Skin epidermis (tissue), 12 donors: ENCODE data around the gene CHAC2.

ENCODE experiments used
- H3K27ac ChIP-seq, 21 experiments: fragments of 200-600 bp; sonication (generic) in 11 of 21; one replicate each; pipeline ENCODE4 v1.5.0; 2020; ENCODE audit warnings: mild to moderate bottlenecking in 3 of 21, inconsistent platforms in 2 of 21, moderate library complexity in 2 of 21
- H3K4me3 ChIP-seq, 7 experiments: fragments of 200-600 bp; sonication (generic) in 2 of 7; one replicate each; pipeline ENCODE4 v1.5.0; 2020; ENCODE audit warnings: inconsistent platforms in 2 of 7, mild to moderate bottlenecking in 2 of 7, moderate library complexity in 1 of 7

Gene CHAC2

DNA sequence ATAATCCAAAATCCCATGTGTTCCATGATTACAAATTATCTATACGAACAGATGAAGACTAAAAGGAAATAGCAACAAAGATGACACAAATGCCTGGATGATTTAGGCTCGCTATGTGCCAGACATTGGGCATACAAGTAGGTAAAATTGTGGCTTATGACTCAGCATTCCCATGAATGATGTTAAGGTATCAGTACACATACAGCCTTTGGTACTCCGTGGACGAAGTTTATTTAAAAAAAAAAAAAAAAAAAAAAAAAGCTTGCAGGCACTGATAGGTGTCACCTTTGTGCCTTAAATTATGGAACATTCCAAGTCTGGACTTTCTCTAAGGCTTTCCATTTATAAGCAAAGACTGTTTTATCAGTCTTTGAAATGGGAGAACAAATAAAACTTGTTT, 2.7 kb downstream of the CHAC2 start:
- Histone ChIP-seq H3K27ac (no peak overlapping the region), H3K4me3 (no peak overlapping the region)

DNA sequence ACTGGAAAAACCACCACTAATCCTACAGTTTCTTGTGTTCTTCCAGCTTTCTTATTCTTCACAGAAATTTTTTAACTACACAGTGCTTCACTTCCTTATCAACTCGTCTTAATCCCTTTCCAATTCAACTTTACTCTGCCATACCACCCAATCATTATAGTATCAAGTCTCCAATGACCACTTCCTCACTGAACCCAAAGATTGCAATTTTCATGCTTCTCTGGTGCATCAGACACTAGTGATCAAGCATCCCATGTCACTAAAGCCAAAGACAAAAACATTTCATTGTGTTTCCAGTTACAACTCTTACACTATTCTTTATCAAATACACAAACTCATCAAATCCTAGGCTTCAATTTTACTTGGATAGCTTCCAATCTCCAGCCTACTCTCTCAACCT, 9.5 kb downstream of the CHAC2 start:
- H3K27ac ChIP-seq, result peak overlapping the region in 1 of 21 experiments; percentile 6
- H3K4me3 ChIP-seq, result no peak overlapping the region

DNA sequence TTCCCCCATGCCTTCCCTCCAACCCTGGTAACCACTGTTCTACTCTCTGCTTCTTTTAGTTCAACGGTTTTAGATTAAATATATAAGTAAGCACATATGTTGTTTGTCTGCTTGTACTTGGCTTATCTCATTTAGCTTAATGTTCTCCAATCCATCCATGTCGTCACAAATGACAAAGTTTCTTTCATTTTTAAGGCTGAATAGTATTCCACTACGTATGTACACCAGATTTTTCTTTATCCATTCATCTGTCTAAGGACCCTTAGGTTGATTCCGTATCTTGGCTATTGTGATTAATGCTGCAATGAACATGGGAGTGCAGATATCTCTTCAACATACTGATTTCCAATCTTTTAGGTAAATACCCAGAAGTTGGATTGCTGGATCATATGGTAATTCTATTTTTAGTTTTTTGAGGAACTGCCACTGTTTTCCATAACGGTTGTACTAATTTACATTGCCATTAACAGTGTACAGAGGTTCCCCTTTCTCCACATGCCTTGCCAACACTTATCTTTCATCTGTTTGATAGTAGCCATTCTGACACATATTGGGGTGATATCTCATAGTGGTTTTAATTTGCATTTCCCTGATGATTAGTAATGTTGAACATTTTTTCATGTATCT, 11.0 kb downstream of the CHAC2 start:
- H3K27ac ChIP-seq, result no peak overlapping the region
- H3K4me3 ChIP-seq, result no peak overlapping the region

DNA sequence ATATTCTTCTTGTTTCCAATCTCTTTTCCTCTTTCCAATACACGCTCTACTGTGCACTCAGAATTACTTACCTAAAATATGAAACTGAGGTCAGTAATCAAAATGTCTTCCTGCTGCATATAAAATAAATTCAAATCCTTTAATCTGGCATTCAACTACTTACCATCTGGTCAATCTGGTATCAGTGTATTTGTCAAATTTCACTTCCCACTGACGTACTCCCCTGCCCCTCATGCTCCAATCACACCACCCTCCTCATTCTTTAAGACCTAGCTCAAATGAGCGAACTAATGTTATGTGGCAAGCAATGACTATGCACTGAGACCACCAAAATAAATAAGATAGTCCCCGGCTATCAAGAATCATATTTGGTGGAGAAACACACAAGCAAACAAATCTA, 12.5 kb downstream of the CHAC2 start:
- Histone ChIP-seq H3K27ac (no peak overlapping the region), H3K4me3 (no peak overlapping the region)

DNA sequence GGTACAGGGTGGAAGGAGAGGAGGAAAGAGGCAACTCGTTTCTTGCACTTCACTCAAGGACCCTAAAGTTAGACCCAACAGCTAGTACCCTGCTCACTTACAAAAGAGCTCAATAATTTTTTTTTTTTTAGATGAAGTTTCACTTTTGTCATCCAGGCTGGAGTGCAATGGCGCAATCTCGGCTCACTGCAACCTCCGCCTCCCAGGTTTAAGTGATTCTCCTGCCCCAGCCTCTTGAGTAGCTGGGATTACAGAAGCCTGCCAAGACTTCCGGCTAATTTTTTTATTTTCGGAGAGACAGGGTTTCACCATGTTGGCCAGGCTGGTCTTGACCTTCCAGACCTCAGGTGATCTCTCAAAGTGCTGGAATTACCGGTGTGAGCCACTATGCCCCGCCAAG, 15.1 kb downstream of the CHAC2 start:
- no peak overlapping the region for H3K27ac ChIP-seq
- H3K4me3 ChIP-seq, result no peak overlapping the region

DNA sequence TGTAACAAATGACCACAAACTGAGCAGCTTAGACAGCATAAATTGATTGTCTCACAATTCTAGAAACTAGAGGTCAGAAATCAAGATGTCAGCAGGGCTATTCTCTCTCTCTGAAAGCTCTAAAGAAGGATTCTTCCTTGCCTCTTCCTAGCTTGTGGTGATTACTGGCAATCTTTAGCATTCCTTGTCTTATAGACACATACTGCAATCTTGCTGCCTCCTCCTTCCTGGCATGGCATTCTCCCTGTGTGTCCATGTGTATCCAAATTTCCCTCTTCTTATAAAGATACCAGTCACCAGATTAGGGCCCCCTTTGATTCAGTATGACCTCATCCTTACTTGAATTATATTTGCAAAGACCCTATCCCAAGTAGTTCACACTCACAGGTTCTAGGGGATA, 16.8 kb downstream of the CHAC2 start:
- H3K27ac ChIP-seq, result peak overlapping the region in 2 of 21 experiments; percentile 5 to 89
- H3K4me3 ChIP-seq, result no peak overlapping the region

DNA sequence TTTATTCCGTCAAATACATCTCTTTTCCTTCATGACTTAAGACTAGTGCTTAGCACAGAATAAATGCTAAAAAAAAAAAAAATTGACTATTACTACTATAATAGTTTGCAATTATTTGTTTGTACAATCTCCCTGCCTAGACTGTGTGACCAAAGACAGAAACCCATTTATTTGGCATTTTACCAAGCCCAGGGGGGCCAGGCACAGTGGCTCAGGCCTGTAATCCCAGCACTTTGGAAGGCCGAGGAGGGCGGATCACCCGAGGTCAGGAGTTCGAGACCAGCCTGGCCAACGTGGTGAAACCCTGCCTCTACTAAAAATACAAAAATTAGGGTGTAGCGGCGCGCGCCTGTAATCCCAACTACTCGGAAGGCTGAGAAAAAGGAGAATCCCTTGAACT, 17.8 kb downstream of the CHAC2 start:
- Histone ChIP-seq H3K4me3 (peak overlapping the region in 4 of 7 experiments; percentile 75 to 94 (median 85)), H3K27ac (peak overlapping the region in 9 of 21 experiments; percentile 15 to 94 (median 88))

DNA sequence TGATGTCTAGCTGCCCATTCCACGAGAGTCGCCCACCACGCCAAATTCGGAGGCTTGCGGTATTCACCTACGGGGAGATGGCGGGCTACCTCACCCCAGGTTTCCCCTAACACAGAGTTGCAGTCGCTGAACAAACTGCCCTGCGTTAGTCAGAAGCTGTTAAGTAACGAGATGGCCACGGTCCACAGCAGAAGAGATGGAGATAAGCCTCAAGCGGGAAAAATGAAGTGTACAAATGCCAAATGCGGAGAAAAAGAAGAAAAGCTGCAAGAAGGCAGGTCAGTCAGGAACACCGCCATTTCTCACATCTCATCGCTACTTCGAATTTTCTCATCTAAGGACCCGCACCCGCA, 18.7 kb downstream of the CHAC2 start:
- peak overlapping the region; percentile 27 to 94 (median 87) for H3K27ac ChIP-seq
- peak overlapping the region; percentile 75 to 94 (median 86) for H3K4me3 ChIP-seq

DNA sequence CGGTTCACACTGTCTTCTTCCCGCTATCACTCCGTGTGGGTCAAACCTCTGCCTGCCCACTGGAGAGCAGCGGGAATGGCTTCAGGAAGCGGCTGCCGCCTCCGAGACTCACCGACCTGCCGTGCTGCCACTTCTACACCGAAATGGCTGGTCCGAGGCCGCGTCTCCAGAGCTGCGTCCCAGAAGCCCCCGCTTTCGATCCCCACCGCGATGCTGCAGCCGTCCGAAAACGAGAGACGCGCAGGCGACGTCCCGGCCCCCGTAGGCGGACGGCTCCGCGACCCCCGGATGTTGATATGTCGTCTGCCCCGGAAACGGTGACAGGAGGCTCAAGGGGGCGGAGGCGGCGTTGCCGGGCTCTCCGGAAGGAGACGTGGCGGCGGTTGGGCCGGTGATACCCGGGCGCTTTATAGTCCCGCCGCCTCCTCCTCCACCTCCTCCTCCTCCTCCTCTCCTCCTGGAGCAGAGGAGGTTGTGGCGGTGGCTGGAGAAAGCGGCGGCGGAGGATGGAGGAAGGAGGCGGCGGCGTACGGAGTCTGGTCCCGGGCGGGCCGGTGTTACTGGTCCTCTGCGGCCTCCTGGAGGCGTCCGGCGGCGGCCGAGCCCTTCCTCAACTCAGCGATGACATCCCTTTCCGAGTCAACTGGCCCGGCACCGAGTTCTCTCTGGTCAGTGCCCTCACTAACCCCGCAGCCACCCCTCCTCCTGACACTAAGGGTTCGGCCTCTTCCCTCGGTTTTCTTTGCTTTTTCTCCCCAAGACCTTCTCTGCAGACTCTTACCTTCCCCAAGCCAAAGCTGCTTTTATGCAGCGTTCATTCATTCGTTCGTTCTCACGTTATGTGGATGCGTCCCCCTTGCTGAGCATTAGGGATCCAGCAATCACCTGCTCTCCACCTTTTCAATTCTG, 19.4 kb downstream of the CHAC2 start, which contains the start of the genes ASB3 and ERLEC1:
Gene ASB3, minus strand, starts transcription at position 249 of the 909 bp plus-strand sequence. CDS start 21,381 bp downstream, outside the sequence.
Gene ERLEC1, plus strand, starts transcription at position 340 of the 909 bp plus-strand sequence. Its CDS starts 167 bp downstream, at position 507.
- H3K27ac ChIP-seq, result peak within 1 kb of the TSS; percentile 27 to 94 (median 87)
- peak within 1 kb of the TSS; percentile 75 to 94 (median 86) for H3K4me3 ChIP-seq

DNA sequence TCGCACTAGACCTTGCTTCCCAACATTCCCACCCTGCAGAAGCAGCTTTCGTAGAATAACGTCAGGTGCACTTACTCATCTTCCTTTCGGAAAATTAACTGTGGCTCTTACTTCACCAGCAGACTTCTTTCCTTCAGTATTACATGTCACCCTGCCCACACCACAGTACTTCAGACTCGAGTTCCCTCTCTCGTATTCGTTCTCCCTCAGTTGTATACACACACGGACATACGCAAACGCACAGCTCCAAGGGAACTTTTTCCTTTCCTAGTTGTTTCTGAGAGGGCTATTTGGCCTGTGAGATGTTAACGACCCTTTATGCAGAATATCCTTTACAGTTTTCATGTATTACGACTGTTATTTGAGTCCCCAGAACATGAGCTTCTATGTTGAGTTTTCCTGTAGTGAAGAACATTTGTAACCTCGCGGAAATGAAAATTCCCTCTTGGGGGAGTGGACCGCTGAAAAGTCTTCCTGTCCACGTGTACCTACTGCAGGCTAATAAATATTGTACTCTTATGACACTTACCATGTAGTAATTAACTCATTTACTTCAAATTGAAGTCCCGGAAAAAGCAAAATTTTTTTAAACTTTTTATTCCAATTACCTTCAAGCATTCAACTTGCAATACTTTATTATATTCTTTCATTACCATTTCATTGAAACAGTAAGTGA, 20.1 kb downstream of the CHAC2 start:
- H3K4me3 ChIP-seq, result peak overlapping the region; percentile 75 to 94 (median 86)
- peak overlapping the region in 20 of 21 experiments; percentile 27 to 94 (median 87) for H3K27ac ChIP-seq

DNA sequence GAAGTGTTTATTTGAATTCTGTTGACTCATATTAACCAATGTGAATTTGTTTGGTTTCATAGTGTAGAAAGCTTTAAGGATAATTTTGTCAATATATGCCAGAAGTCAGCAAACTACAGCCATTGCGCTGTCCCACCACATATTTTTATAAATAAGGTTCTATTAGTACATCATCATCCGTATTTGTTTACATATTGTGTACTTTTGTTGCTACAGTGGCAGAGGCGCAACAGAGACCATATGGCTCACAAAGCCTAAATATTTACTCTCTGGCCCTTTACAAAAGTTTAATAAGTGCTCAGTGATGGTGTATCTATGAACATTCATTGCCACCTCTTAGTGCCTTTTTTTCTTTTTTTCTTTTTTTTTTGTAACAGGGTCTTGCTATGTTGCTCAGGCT, 25.7 kb downstream of the CHAC2 start:
- H3K27ac ChIP-seq, result no peak overlapping the region

DNA sequence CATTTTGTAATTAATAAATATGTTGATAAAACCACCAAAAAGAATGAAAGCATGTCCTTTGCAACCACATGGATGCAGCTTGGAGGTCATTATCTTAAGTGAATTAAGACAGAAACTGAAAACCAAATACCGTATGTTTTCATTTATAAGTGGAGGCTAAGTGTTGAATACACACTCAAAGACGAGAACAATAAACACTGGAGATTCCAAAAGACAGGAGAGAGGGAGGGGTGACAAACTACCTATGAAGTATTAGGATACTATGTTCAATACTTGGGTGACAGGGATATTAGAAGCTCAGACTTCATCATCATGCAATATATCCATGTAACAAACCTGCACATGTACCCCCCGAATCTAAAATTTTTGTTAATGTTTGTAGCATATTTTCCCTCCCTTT, 26.2 kb downstream of the CHAC2 start:
- Histone ChIP-seq H3K27ac (no peak overlapping the region), H3K4me3 (no peak overlapping the region)

More for the DNA sequence above, 25.7 kb downstream of the CHAC2 start:
- H3K4me3 ChIP-seq, result no peak overlapping the region

DNA sequence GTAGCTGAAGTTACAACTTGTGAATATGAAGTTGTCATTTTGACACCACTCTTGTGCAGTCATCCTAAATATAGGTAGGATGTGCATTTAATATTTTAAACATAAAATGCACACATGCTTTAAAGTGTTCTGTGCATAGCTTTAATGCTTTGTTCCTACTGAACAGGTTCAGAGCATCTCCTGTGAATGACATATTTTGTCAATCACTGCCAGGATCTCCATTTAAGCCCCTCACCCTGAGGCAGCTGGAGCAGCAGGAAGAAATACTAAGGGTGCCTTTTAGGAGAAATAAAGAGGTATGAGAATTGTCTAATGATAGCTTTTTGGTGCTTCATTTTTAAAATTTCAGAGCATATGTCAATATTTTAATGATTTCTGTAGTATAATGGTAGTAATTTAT, 33.9 kb downstream of the CHAC2 start:
- Histone ChIP-seq H3K4me3 (no peak overlapping the region), H3K27ac (no peak overlapping the region)

DNA sequence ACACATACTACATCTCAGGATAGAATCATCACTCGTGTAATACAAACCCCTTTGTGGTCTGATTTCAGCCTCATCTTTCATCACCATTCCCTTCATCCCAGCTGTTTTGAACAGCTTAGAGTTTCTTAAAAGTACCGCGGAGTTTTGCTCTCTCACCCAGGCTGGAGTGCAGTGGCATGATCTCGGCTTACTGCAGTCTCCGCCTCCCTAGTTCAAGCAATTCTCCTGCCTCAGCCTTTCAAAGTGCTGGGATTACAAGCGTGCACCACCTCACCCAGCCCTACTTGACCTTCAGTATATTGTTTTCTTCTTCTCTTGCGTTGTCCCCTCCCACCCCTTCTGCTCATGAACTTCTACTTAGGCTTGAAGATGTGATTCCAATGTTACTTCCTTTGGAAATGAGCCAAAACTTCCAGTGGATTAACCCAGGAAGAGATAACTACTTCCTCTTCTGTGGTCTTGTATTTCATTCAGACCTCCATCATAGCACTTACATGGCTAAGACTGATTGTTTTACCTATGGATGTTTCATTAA, 35.1 kb downstream of the CHAC2 start:
- Histone ChIP-seq H3K4me3 (no peak overlapping the region), H3K27ac (no peak overlapping the region)

DNA sequence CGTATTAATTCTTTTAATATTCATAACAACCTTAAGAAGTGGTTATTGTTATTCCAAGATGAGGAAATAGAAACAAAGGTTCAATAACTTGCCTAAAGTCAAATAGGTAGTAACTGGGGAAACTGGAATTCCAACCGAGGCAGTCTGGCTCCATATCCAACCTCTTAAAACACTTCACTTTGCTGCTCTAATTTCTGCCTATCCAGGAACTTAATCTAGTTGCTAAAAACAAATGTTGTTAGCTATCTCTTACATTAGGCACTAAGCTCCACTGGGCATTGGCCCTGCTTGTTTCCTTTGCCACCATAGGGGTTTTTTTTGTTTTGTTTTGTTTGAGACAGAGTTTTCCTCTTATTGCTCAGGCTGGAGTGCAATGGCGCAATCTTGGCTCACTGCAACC, 44.0 kb downstream of the CHAC2 start:
- Histone ChIP-seq H3K27ac (no peak overlapping the region), H3K4me3 (no peak overlapping the region)

DNA sequence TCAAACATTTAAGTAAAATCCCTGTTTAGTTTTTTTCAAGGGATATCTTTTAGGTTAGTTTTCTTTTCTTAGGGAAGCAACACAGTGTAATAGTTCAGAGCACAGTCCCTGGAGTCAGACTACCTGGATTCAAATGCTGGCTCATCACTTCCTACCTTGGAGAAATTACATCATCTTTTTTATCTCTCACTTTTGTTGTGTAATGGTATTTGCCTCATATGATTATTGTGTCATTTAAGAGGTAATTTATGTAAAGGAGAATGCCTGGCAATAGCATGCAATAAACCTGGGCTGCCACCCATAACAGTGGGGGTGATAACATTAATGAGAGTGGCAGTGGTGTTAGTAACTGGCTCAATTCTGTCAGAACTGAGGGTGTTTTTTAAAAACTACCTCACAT, 45.5 kb downstream of the CHAC2 start:
- no peak overlapping the region for H3K27ac ChIP-seq
- H3K4me3 ChIP-seq, result no peak overlapping the region

DNA sequence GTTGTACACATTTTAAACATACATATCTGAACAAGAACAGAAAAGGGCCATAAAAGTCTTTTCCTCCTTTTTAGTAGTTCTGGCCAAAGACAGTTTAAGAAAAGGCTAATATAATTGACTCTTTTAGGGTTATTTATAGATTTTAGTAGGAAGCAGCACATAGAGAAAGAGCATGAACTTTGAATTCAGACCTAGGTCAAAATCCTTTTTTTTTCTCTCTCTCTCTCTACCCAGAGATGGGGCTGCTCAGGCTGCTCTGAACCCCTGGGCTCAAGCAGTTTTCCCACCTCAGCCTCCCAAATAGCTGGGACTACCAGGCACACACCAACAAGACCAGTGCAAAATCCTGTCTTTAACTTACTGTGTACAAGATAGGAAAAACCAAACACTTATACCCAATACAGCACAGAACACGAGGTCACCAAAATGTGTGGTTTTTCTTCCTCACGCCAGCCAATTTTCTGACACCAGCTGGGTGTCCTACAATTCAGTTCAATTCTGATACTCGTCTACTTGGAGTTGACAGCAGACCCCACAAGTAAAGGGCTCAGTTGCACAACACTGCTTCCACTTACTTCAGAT, 51.3 kb downstream of the CHAC2 start:
- H3K27ac ChIP-seq, result no peak overlapping the region

DNA sequence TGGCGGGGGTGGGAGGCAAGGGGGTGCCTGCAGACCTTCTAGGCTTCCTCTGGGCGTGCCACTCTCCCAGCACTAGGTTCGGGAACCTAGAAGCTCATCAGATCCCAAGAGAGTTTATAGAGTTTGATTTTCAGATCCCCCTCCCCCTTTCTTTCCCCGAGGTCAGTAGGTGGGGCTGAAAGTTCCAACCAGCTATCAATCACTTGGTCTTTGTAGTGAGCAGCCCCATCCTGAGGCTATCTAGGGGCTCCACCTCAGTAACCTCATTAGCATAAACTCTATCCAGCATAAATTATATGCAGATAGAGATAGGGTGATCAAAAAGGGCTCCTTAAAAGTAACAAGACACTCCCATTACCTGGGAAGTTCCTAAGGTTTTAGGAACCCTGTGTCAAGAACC, 52.0 kb downstream of the CHAC2 start:
- Histone ChIP-seq H3K27ac (no peak overlapping the region), H3K4me3 (no peak overlapping the region)

More for the DNA sequence above, 51.3 kb downstream of the CHAC2 start:
- H3K4me3 ChIP-seq, result no peak overlapping the region

DNA sequence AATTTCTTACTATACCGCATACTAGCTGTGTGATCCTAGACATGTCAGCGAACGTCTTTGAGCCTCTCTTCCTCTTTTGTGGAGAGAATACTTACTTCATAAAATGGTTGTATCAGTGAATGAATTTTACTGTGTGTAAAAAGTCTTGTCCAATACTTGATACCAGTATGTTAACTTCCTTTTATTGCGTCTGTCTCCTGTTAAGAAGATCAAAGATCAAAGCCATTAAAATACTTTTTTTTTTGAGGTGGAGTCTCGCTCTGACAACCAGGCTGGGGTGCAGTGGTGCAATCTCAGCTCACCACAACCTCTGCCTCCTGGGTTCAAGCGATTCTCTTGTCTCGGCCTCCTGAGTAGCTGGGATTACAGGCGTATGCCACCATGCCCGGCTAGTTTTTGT, 52.4 kb downstream of the CHAC2 start:
- Histone ChIP-seq H3K4me3 (no peak overlapping the region), H3K27ac (no peak overlapping the region)

DNA sequence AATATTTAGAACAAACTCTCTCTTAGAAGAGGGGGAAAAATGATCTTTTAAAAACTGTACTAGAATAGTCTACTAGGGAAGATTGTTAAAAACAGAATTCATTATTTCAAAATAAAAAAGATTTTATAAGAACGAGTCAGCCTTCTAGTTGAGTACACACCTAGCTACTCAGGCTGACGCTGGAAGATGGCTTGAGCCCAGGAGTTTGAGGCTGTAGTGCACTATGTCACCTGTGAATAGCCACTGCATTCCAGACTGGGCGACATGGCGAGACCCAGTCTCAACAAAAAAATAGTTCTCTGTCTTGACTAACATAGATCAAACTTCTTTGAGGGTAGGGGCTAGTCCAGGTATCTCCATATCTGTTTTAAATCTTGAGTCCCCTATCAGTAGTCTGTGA, 53.1 kb downstream of the CHAC2 start:
- H3K4me3 ChIP-seq, result no peak overlapping the region
- no peak overlapping the region for H3K27ac ChIP-seq
